Measurements from ENCODE around the gene SLC10A3. TPM values are rescaled to one million over a fixed set of nuclear protein-coding genes. Genes with fewer than 3 reads are reported as not detected.

SLC10A3 gene
- total and polyA plus RNA-seq, 2 donors (not counting 3 experiments of a cell fraction or from before 2014, with no cell fraction given) = 21.9 to 22.6 TPM

DNA sequence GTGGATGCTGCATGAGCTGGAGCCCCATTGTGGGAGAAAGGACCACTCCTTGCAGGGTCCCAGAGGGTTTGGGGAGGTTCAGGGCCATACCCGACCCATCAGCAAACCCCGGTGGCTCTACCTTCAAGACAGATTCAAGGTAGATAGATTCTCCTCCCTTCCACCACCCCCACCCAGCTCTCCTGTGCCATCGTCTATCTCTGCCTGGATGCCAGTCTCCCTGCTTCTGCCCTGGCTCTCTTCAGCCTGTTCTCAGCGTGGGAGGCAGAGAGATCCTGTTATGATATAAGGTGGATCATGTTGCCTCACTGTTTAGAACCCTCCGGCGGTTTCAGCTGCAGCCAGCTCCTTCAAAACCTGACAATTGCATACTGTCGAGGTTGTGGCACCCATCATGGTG lies 16.7 kb downstream of the SLC10A3 start:
- H3K9ac ChIP-seq (replicated peaks; ENCODE audit: extremely low read depth, insufficient read depth, low read length) = no peak overlapping the region
- DNase-seq (ENCODE audit: low read depth, low spot score) = no peak
- POLR2A ChIA-PET = no interaction called here
- H3K27me3 ChIP-seq (ENCODE audit: control insufficient read depth in 2 of 2, insufficient read depth in 2 of 2, low read length in 2 of 2) = no peaks in the 10 kb centered on the region
- H3K9me1 ChIP-seq (replicated peaks; ENCODE audit: control insufficient read depth, extremely low read depth, insufficient read depth, low read length) = no peaks in the 10 kb centered on the region
- CTCF ChIA-PET = interaction anchor here (0.9 kb wide), 1 partner anchor 9 kb away, joined by 3 read pairs; no protein-coding TSS in a partner anchor
- no peaks in the 10 kb centered on the region for H3K79me2 ChIP-seq (ENCODE audit: control insufficient read depth, insufficient read depth, low read length)
- TF ChIP-seq CTCF (IDR thresholded peaks at IDR 0.05; ENCODE audit: extremely low read depth in 1 of 2, insufficient read depth in 1 of 2, low read depth in 1 of 2, low read length in 2 of 2) = no peak
- no peak overlapping the region for H3K27ac ChIP-seq (ENCODE audit: insufficient read depth, low read depth, low read length)
- FAIRE-seq = no peak
- H3K36me3 ChIP-seq (ENCODE audit: control insufficient read depth in 2 of 2, extremely low read depth in 1 of 2, insufficient read depth in 2 of 2, low read length in 2 of 2) = peaks cover 0 to 17% of the 10 kb centered on the region in 2 experiments
- no TSS peak for BruUV-seq (replicated peaks)
- no peaks in the 10 kb centered on the region for H3K9me3 ChIP-seq (replicated peaks; ENCODE audit: control insufficient read depth, insufficient read depth, low read length)
- H4K20me1 ChIP-seq (replicated peaks; ENCODE audit: control insufficient read depth, extremely low read depth, insufficient read depth, low read length) = no peaks in the 10 kb centered on the region
- H2AFZ ChIP-seq (ENCODE audit: low read depth, low read length) = no peak overlapping the region
- intact Hi-C loops (cut with micrococcal nuclease) = no loop called here
- H3K4me2 ChIP-seq (ENCODE audit: insufficient read depth, low read length) = no peak overlapping the region
- no peak overlapping the region for H3K4me3 ChIP-seq (replicated peaks in 1 of 3; ENCODE audit: insufficient read depth in 1 of 3, low read depth in 1 of 3, low read length in 3 of 3)
- dilution Hi-C loops (cut with MboI; ENCODE audit: extremely low pct_ligation_motif_present, low sequenced_read_pairs) = no loop called here
- H3K4me1 ChIP-seq (ENCODE audit: control insufficient read depth, extremely low read depth, insufficient read depth, low read length) = peaks cover 4% of the 10 kb centered on the region

- H3K27ac ChIP-seq (ENCODE audit: insufficient read depth, low read depth, low read length) = no peak overlapping the region
- no peak overlapping the region for H3K9ac ChIP-seq (replicated peaks; ENCODE audit: extremely low read depth, insufficient read depth, low read length)
- intact Hi-C loops (cut with micrococcal nuclease) (no loop called here), dilution Hi-C loops (cut with MboI; ENCODE audit: extremely low pct_ligation_motif_present, low sequenced_read_pairs) (no loop called here)
- H3K9me3 ChIP-seq (replicated peaks; ENCODE audit: control insufficient read depth, insufficient read depth, low read length) = no peaks in the 10 kb centered on the region
- peaks cover under 1% of the 10 kb centered on the region for H3K4me1 ChIP-seq (ENCODE audit: control insufficient read depth, extremely low read depth, insufficient read depth, low read length)
- H2AFZ ChIP-seq (ENCODE audit: low read depth, low read length) = no peak overlapping the region
- H3K79me2 ChIP-seq (ENCODE audit: control insufficient read depth, insufficient read depth, low read length) = no peaks in the 10 kb centered on the region
- no peak overlapping the region for H3K4me3 ChIP-seq (replicated peaks in 1 of 3; ENCODE audit: insufficient read depth in 1 of 3, low read depth in 1 of 3, low read length in 3 of 3)
- H3K4me2 ChIP-seq (ENCODE audit: insufficient read depth, low read length) = no peak overlapping the region
- DNase-seq (ENCODE audit: low read depth, low spot score) (no peak), FAIRE-seq (no peak)
- TF ChIP-seq JUN (IDR thresholded peaks at IDR 0.05; ENCODE audit: borderline replicate concordance, insufficient read depth, insufficient read length, low read depth) (no peak), MYC (IDR thresholded peaks at IDR 0.05; ENCODE audit: low read depth, low read length) (no peak), GATA2 (IDR thresholded peaks at IDR 0.05; ENCODE audit: insufficient read depth, insufficient read length, low read depth, low read length) (no peak), CTCF (IDR thresholded peaks at IDR 0.05; ENCODE audit: extremely low read depth in 1 of 2, insufficient read depth in 1 of 2, low read depth in 1 of 2, low read length in 2 of 2) (no peak), POLR2A (IDR thresholded peaks at IDR 0.05; ENCODE audit: low read depth, low read length) (no peak), MAX (IDR thresholded peaks at IDR 0.05; ENCODE audit: insufficient read depth, insufficient read length) (no peak)
- no peaks in the 10 kb centered on the region for H3K9me1 ChIP-seq (replicated peaks; ENCODE audit: control insufficient read depth, extremely low read depth, insufficient read depth, low read length)
- ChIA-PET POLR2A (no interaction called here), CTCF (interaction anchor here (0.9 to 1.6 kb wide), 2 partner anchors 9 to 14 kb away, joined by 3 read pairs; no protein-coding TSS in a partner anchor)
- H4K20me1 ChIP-seq (replicated peaks; ENCODE audit: control insufficient read depth, extremely low read depth, insufficient read depth, low read length) = no peaks in the 10 kb centered on the region
- TSS peak; percentile 38 for BruUV-seq (replicated peaks)
- no peaks in the 10 kb centered on the region for H3K27me3 ChIP-seq (ENCODE audit: control insufficient read depth in 2 of 2, insufficient read depth in 2 of 2, low read length in 2 of 2)
- peaks cover 0 to 22% of the 10 kb centered on the region in 2 experiments for H3K36me3 ChIP-seq (ENCODE audit: control insufficient read depth in 2 of 2, extremely low read depth in 1 of 2, insufficient read depth in 2 of 2, low read length in 2 of 2)
Measured at GRCh38 chrX:154472685-154473632, 17.5 kb downstream of the SLC10A3 start.
